Caco-2 (cell line): ENCODE data around the gene PTGIR. TPM values are rescaled to one million over a fixed set of nuclear protein-coding genes. Genes with fewer than 3 reads are reported as not detected.

Experiments
- BruUV-seq: library from RNA; stranded (reverse); fragments of 400-500 nt; replicated peaks from 2 replicates; lab custom pipeline; 2021; lab: Mats Ljungman, UMichigan
- CTCF ChIA-PET: fragments of 300-600 bp; sonication (Branson Sonifier 250); formaldehyde crosslinking; loops from one replicate; lab custom pipeline; 2022; ENCODE audit warnings: antibody characterized with exemption; lab: Charles Lee
- POLR2A ChIA-PET: fragments of 300-600 bp; sonication (Branson Sonifier 250); formaldehyde crosslinking; loops from one replicate; lab custom pipeline; 2022; ENCODE audit warnings: antibody characterized with exemption; lab: Charles Lee
- DNase-seq, 2 experiments: peaks; one replicate each; pipeline versions ENCODE4 v3.0.0 to v3.0.0-alpha.2; 2020 to 2022
- H3K27me3 ChIP-seq: replicated peaks from 2 replicates; pipeline ENCODE4 v1.6.0; 2011; ENCODE audit warnings: low read length; ENCODE audit not compliant: control insufficient read depth, insufficient read depth
- H3K36me3 ChIP-seq: 2 replicates; pipeline ENCODE4 v1.5.1; 2011; ENCODE audit warnings: low read length; ENCODE audit not compliant: control insufficient read depth, insufficient read depth
- H3K4me1 ChIP-seq: fragments of 250-450 bp; sonication (Bioruptor Pico); 2 replicates; pipeline ENCODE4 v1.5.1; 2020; ENCODE audit warnings: mild to moderate bottlenecking
- H3K4me3 ChIP-seq: 2 replicates; pipeline ENCODE4 v1.5.1; 2011; ENCODE audit warnings: low read depth, mild to moderate bottlenecking, control low read depth, low read length
- H3K9me3 ChIP-seq: fragments of 250-450 bp; sonication (Bioruptor Pico); 2 replicates; pipeline ENCODE4 v1.5.1; 2020; ENCODE audit warnings: mild to moderate bottlenecking, moderate library complexity
- H3K27ac Mint-ChIP-seq: one replicate; pipeline ENCODE4 v1.8.0; 2022; ENCODE audit warnings: mixed read lengths; ENCODE audit not compliant: unreplicated experiment
- H3K27me3 Mint-ChIP-seq: one replicate; pipeline ENCODE4 v1.8.0; 2022; ENCODE audit warnings: mixed read lengths; ENCODE audit not compliant: insufficient read depth, unreplicated experiment
- H3K36me3 Mint-ChIP-seq: one replicate; pipeline ENCODE4 v1.8.0; 2022; ENCODE audit warnings: mild to moderate bottlenecking, mixed read lengths; ENCODE audit not compliant: insufficient read depth, unreplicated experiment
- H3K4me1 Mint-ChIP-seq: one replicate; pipeline ENCODE4 v1.8.0; 2022; ENCODE audit warnings: low read depth, mixed read lengths; ENCODE audit not compliant: unreplicated experiment
- H3K4me3 Mint-ChIP-seq: one replicate; pipeline ENCODE4 v1.8.0; 2022; ENCODE audit warnings: mild to moderate bottlenecking, moderate library complexity, mixed read lengths; ENCODE audit not compliant: unreplicated experiment
- H3K9me3 Mint-ChIP-seq: one replicate; pipeline ENCODE4 v1.8.0; 2022; ENCODE audit warnings: mixed read lengths; ENCODE audit not compliant: unreplicated experiment
- CTCF ChIP-seq, 2 experiments: fragments of 200-600 bp in 1 of 2; IDR thresholded peaks; 1 replicate in 1 of 2; 2 replicates in 1 of 2; pipeline versions ENCODE4 v1.5.1 to v1.8.0; 2011 to 2022; ENCODE audit warnings: antibody characterized with exemption in 1 of 2, control low read depth in 1 of 2, inconsistent platforms in 1 of 2, low read depth in 1 of 2, low read length in 1 of 2, mild to moderate bottlenecking in 1 of 2, moderate library complexity in 1 of 2; ENCODE audit not compliant: insufficient read depth in 1 of 2, severe bottlenecking in 1 of 2, unreplicated experiment in 1 of 2
- intact Hi-C: fragments of 100-400 bp; cut with micrococcal nuclease; formaldehyde crosslinking; loops from one replicate; pipeline ENCODE4 v1.10.0; 2022; ENCODE audit not compliant: unreplicated experiment
- total RNA-seq: library from RNA; stranded (reverse); gene quantifications from 2 replicates; pipeline ENCODE4 v1.2.3, GENCODE V29; 2022

The PTGIR gene
- total RNA-seq, 1 experiment from 2014 or later: not detected

GRCh38 chr19:46603195-46603637 lies 21.7 kb downstream of the PTGIR start:
- H3K36me3 ChIP-seq: peaks cover 12% of the 10 kb centered on the region
- peak; percentile 89 for DNase-seq
- ChIA-PET CTCF (interaction anchor here (0.9 to 6.2 kb wide), 8 partner anchors 9 to 67 kb away, joined by 3 to 42 read pairs (median 8); partner anchors contain the start of gene DACT3), POLR2A (interaction anchor here (0.5 to 1.3 kb wide), 5 partner anchors 11 to 873 kb away, joined by 3 to 9 read pairs (median 4); partner anchors contain the start of gene FBXO46)
- no peaks in the 10 kb centered on the region for H3K9me3 ChIP-seq
- peak overlapping the region; percentile 98 for H3K4me3 ChIP-seq
- Mint-ChIP-seq H3K27me3 (no peaks in the 10 kb centered on the region), H3K9me3 (no peaks in the 10 kb centered on the region), H3K27ac (peak overlapping the region; percentile 100), H3K4me1 (no peaks in the 10 kb centered on the region), H3K4me3 (peak overlapping the region; percentile 94), H3K36me3 (peaks cover 59% of the 10 kb centered on the region)
- no peak for TF ChIP-seq CTCF (IDR thresholded peaks at IDR 0.05; ENCODE audit: insufficient read depth in 1 of 2, low read depth in 1 of 2, low read length in 1 of 2, severe bottlenecking in 1 of 2, unreplicated experiment in 1 of 2)
- intact Hi-C loops: loop anchor here (1.0 kb wide), 2 partner anchors 11 to 31 kb away; no protein-coding TSS in a partner anchor
- BruUV-seq: no TSS peak
- H3K4me1 ChIP-seq: peaks cover 14% of the 10 kb centered on the region
- H3K27me3 ChIP-seq: no peaks in the 10 kb centered on the region; the same call in 1 of the 2 replicates

- H3K4me3 ChIP-seq: peak overlapping the region; percentile 98
- TSS peak; percentile 29 for BruUV-seq
- peak overlapping the region; percentile 94 for H3K4me3 Mint-ChIP-seq
- peaks cover 14% of the 10 kb centered on the region for H3K4me1 ChIP-seq
- DNase-seq: peak in 1 of 2 experiments; percentile 36
- CTCF ChIA-PET: interaction anchor here (0.9 to 6.2 kb wide), 8 partner anchors 9 to 67 kb away, joined by 3 to 42 read pairs (median 8); partner anchors contain the start of gene DACT3
- no peaks in the 10 kb centered on the region for H3K9me3 ChIP-seq
- no peaks in the 10 kb centered on the region for H3K4me1 Mint-ChIP-seq
- H3K36me3 ChIP-seq: peaks cover 10% of the 10 kb centered on the region
- TF ChIP-seq CTCF (IDR thresholded peaks at IDR 0.05; ENCODE audit: insufficient read depth in 1 of 2, low read depth in 1 of 2, low read length in 1 of 2, severe bottlenecking in 1 of 2, unreplicated experiment in 1 of 2): no peak
- no peaks in the 10 kb centered on the region for H3K27me3 Mint-ChIP-seq
- POLR2A ChIA-PET: interaction anchor here (0.8 to 1.3 kb wide), 3 partner anchors 12 to 111 kb away, joined by 3 to 4 read pairs (median 4); no protein-coding TSS in a partner anchor
- intact Hi-C loops: loop anchor here (1.0 kb wide), 2 partner anchors 12 to 32 kb away; no protein-coding TSS in a partner anchor
- no peaks in the 10 kb centered on the region; the same call in 1 of the 2 replicates for H3K27me3 ChIP-seq
- peak overlapping the region; percentile 100 for H3K27ac Mint-ChIP-seq
- peaks cover 52% of the 10 kb centered on the region for H3K36me3 Mint-ChIP-seq
- H3K9me3 Mint-ChIP-seq: no peaks in the 10 kb centered on the region
Measured at GRCh38 chr19:46602392-46603194, 22.3 kb downstream of the PTGIR start.
